ENCODE measurements around the gene GPN2.
"Not testable (repeated sequence)": the region's sequence is repeated elsewhere in the genome, so short reads cannot be mapped to it uniquely, and the experiment has no call there.

Gene GPN2

GRCh38 chr1:26857473-26858060 is 32.5 kb downstream of the GPN2 start:
- no peak for DNase-seq

GRCh38 chr1:26856604-26857469 is 33.2 kb downstream of the GPN2 start:
- DNase-seq, result no peak

DNA sequence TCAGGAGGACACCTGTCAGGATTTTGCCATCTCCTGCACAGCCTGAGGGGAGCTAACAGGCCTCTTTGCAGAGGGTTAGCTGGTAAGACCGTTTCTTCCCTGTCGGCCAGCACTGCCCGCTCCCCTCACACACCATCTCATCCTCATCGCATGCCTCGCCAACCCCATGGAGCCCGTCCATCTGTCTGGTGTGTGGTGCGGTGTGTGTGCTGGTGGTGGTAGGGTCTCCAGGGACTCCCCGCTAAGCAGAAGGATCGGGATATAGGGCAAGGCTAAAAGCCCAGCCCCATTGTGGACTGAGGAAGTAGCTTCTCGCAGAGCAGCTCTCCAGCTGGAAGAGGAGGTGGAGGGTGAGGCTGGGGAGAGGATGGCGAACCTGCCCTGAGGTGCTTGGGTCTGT is 33.9 kb downstream of the GPN2 start:
- no peak for DNase-seq

GRCh38 chr1:26855636-26856035 is 34.4 kb downstream of the GPN2 start:
- DNase-seq, result no peak

DNA sequence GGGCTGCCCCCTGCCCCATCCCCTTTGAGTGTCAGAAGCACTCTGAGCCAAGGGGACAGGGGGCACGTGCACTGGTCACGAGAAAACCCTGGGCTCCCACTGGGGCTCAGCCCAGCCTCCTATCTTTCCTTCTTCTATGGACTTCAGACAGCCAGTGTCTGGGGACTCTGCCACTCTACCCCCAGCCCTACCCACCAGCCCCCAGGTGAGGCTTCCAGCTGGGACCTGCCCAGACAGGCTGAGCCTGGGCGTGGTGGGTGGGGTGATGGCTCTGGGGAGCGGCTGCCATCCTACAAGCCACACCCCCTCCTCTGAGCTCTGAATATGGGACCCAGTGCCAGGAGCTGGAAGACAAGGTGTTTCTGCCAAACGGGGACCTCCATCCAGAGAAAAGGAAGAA is 35.2 kb downstream of the GPN2 start:
- no peak for DNase-seq

- DNase-seq, result no peak
These were observed 36.5 kb downstream of the GPN2 start for GRCh38 chr1:26853600-26853999.

DNA sequence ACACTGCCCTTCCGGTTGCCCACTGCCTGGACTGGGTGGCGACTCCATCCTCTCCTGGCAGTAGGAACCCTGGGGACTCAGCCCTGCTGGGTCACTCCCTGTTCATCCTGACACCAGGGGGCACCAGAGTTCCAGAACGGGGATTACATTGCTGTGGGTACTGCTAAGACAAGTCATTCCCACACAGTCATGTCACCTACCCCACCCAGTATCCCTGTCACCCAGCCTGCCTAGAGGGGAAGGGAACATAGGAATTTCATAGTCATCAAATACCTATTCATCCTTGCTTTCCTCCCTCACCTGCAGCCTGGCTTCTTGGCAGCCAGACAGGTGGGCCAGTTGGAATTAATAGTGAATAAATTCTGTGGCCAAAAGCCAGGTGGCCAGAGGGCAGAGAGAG is 36.9 kb downstream of the GPN2 start:
- peak; percentile 25 for DNase-seq

DNA sequence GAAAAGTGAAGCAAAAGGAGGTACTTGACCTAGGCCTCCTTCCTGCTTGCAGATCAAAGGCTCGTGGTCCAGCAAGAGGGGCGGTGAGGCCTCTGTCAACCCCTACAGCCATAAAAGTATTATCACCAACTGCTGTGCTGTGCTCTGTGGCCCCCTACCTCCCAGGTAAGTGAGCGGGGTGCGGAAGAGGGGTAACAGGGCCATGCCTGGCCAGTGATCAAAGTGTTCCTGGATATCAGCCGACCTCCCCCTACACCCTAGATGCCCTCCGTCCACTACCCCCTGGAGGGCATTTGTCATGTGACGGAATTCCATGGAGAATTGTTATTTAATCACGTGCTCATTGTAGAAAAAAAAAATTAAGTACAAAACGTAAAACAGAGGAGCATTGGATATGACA is 37.4 kb downstream of the GPN2 start:
- DNase-seq, result no peak

DNA sequence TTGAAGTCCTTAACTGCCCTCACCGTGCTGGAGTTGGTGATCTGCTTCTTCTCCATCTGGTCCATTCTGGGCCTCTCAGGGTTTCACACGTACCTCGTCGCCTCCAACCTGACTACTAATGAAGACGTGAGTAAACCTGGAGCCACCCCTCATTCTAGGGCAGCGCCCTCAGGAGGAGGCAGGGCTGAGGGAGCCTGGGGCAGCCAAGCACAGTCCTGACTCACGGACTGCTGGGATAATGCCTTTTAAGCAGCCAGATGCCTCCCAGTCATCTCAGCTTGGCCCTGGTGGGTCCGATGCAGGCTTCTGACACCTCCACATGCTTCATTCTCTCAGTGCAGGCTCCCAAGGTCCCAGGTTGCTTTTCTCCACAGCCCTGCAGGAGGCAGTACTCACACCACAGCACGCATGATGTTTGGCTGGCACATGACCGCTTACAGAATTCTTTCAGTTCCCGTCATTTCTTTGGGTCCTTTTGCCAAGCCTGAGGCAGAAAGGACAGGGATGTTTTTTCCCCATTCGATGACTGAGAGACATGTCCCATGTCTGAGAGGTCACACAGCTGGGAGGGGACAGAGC is 38.9 kb downstream of the GPN2 start:
- no peak for DNase-seq

DNA sequence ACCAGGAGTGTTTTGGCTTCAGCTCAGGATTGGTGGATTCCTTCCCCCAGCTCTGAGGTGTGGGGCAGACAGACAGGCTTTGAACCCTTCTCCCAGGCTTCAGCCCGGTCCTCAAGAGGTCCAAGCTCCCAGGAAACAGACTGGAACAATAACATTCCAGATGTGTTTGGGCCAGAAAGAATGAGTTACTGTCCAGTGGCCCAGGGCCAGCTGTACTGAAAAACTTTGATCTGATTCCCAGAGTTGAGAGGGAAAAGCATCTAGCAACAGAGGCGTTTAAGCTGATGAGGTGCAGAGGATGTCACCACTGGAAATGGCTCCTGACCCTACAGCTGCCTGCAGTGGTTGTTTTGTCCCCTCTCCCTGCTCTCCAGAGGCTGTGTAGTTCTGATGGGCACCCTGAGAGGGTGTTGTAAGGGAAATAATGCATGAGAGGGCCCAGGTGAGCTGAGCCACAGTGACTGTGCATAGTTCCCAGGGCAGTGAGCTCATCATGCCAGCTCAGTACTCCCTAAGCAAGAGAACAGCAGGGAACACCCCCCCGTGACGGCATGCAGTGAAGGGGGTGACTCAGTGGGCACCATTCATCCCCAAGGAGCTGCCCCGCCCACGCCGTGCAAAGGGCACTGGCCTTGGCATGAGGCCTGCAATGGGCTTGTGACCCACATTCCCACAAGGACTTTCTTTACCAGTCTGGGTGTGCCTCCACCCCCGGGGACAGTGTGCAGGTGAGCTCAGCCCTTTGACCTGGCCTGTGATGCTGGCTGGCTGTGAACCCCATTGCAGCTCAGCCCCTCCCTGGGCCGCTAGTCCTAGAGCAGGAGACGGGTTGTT is 40.9 kb downstream of the GPN2 start:
- no peak for DNase-seq

DNA sequence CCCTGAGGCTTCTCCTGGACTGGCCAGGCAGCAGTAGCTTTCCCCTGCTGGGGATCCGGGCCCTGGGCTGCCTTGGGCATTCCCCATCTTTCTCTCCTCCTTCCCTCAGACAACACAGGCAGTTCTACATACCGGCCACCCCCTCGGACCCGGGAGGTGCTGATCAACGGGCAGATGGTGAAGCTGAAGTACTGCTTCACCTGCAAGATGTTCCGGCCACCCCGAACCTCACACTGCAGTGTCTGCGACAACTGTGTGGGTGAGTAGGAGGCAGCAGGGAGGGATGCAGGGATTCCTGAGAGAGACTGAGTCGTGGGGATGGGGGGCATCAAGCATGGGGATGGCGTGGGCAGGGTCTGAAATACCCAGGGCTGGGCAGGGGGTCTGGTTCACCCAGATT is 41.6 kb downstream of the GPN2 start:
- DNase-seq, result no peak

DNA sequence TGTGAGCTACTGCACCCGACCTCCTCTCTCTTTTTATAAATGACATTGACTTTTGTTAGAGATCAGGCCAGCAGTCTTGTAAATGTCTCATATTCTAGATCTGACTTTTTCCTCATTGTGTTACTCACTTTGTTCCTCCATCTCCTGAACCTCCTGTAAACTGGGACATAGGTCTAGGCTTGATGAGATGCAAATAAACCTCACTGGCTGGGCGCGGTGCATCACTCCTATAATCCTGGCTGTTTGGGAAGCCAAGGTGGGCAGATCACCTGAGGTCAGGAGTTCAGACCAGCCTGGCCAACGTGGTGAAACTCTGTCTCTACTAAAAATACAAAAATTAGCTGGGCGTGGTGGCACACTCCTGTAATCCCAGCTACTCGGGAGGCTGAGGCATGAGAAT is 42.3 kb downstream of the GPN2 start:
- DNase-seq, result not testable (repeated sequence)

- DNase-seq, result no peak
These were observed 45.5 kb downstream of the GPN2 start for GRCh38 chr1:26844424-26845196.

GRCh38 chr1:26839779-26840178 is 50.3 kb downstream of the GPN2 start:
- DNase-seq, result no peak

GRCh38 chr1:26839339-26839722 is 50.8 kb downstream of the GPN2 start:
- no peak for DNase-seq

GRCh38 chr1:26838474-26839338 is 51.4 kb downstream of the GPN2 start:
- no peak for DNase-seq

- not testable (repeated sequence) for DNase-seq
These were observed 52.4 kb downstream of the GPN2 start for GRCh38 chr1:26837665-26838064.

DNA sequence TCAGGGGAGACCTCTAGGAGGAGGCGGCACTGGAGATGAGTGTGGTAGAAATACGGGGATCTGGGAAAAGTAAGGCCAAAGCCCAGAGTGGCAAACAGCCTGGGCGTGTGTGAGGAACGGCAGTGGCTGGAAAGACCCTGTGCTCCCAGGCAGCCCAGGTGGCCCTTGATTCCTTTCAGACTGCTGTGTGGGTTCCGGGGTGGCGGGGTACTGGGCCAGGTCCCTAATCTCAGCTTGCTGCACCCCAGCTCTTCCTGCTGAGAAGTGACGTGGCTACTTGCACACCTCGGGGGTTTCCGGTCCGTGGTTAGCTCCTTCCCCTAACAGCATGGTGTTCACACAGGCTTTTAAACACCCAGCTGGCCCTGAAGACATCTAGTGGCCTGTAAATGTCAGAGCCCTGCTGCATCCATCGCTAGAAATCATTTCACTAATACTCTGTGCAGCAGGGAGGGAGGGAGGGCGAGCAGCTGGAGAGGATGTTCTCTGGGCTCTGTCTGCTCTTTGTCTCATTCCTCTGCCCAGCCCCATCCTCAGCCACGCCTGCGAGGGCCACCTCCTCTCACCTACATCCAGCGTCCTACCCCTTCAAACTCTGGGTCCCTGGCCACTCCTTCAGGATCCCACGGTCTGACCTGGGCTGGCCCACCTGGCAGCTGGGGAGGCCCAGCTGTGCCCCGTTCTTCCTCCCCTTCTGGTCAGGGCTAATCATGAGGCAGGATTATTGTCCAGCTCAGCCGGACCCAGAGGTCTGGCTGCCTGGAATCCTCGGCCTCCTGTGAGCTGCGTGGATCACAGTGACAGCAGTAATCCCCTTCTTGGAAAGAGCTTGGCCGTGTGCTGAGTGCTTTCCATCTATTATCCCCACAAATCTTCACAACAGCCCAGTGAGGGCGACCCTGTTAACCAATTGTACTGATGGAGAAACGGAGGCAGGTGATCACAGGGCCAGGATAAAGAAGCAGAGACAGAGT is 56.4 kb downstream of the GPN2 start:
- DNase-seq, result peak; percentile 15

- no peak for DNase-seq
These were observed 57.7 kb downstream of the GPN2 start for GRCh38 chr1:26832249-26832960.
